MV-4-11 (cell line): ENCODE measurements around the gene HYCC1.
"Not testable (repeated sequence)": the region's sequence is repeated elsewhere in the genome, so short reads cannot be mapped to it uniquely, and the experiment has no call there.

Experiments
- DNase-seq: peaks from one replicate; lab custom pipeline; 2025; lab: John Stamatoyannopoulos, UW

HYCC1 gene

DNA sequence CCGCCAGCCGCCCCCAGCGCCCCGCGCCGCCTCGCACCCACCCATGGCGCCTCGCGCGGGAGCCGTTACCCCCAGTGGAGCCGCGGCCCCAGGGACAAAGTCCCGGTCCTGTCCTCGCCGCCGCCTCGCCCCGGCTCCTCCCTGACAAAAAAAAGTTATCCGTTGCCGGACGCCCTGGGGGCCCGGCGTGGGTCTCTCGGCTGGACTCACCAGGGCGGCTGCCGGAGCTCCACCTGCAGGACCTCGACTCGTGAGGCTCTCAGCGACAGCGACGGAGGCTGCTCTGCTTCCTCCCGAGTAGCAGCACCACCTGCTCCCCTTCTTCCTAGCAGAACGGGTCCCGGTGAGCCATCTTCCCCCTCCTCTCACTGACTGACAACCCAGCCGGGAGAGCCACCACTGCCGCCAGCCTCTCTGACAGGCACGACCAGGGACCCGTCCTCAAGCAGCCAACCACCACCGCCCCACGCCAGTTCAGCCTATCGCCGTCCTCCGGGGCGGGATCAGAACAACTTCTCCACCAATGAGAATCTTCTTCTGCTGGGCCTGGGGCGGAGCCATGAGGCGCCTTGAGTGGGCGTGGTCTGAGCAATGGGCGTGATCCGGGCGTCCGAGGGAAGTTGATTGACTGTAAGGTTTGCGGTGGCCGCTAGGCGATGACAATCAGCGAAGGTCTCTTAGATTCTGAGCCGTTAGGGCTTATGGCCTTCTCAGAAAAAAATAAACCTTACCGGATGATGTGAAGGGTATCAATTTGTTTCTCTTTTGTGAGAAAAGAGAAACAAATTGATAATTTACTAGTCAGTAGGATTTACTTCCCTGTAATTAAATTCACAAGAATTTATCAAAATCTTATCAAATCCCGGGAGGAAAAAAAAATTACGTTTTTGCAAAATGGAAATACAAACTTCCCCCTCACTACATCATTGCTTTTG lies at the start of gene HYCC1:
TSS of gene HYCC1 (minus strand) at position 416 of the 935 bp plus-strand sequence. CDS start 23,019 bp downstream, outside the sequence.
- DNase-seq, result peak; percentile 99

DNA sequence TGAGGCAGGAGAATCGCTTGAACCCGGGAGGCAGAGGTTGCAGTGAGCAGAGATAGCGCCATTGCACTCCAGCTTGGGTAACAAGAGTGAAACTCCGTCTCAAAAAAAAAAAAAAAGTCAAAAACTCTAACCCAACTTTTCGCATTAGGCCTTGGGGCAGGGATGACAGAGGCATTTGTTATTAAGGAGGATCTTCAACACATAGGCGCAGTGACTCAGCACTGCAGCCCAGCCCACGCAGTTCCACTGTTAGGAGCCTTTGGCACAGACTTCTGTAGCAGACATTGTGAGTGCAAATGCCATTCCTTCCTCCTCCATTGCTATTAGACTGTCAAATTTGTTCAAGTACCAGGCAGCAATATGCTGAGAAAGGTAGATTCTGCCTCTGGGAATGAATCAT lies 48.5 kb upstream of the HYCC1 start:
- no peak for DNase-seq

DNA sequence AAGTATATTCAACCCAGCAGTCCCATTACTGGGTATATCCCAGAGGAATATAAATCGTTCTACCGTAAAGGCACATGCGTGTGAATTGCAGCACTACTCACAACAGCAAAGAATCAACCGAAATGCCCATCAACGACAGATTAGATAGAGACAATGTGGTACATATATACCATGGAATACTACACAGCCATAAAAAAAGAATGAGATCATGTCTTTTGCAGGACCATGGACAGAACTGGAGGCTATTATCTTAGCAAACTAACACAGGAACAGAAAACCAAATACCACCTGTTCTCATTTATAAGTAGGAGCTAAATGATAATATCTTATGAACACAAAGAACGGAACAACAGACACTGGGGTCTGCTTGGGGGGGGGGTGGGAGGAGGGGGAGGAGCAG lies 47.4 kb upstream of the HYCC1 start:
- no peak for DNase-seq

DNA sequence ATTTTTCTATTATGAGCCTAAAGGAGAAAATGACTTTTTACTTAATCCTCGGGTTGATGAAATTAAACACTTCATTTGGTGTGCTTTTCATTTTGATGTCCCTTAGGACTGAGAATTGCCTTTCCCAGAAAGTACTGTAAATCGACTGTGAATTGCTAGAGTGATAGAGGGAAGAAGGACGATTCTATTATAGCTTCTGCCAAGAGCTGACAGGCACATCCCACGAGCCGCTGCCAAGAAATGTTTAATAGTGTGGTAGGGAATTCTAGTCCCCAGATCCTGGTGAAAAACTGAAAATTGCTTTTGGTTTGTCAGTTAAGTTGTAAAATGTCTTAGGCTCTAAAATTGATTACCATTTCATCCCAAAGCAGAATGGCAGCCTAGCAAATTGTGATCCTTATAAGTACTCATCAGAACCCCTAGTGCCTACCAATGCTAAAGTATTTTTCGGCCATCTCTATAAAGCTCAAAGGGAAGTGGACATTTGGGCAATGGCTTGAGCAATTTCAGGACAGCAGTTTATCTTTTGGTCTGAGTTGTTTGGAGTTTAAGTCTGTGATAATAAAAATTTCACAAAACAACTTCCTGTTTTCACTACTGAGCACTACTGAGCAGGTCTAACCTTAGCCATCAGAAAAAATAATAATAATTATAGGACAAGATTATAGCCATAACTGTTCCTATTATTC lies 44.6 kb upstream of the HYCC1 start:
- peak; percentile 45 for DNase-seq

DNA sequence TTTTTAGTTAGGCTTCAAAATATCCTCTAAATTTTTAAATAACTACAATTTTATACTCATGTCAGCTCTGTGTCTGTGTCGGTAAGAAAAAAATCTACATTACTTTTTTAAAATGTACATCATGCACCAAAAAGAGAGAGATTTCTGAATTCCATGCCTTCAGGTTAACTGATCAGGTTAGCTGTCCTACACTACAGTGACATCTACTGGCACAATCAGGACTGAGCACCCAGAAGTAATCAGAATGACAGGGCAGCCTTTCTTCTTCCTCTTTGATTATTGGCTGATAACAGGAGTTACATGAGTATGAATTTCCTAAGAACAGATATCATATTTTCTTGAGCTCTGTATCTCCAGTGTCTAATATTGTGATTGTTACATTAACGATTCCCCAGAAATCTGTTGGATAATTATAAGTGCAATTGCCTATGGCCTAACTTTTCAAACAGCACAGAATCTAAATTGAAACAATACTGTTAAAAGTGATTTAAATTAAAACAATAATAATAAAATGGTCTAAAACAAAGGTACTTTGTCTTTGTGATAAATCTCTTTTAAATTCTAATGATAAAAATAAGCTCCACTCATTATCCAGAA lies 41.8 kb upstream of the HYCC1 start:
- peak; percentile 68 for DNase-seq

DNA sequence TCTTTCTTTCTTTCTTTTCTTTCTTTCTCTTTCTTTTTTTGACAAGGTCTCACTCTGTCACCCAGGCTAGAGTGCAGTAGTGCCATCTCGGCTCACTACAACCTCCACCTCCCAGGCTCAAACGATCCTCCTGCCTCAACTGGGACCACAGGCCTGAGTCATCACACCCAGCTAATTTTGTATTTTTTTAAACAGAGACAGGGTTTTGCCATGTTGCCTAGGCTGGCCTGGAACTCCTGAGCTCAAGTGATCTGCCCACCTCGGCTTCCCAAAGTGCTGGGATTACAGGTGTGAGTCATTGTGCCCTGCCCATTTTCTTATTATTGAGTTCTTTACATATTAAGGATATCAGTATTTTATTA lies 37.2 kb upstream of the HYCC1 start:
- peak; percentile 15 for DNase-seq

DNA sequence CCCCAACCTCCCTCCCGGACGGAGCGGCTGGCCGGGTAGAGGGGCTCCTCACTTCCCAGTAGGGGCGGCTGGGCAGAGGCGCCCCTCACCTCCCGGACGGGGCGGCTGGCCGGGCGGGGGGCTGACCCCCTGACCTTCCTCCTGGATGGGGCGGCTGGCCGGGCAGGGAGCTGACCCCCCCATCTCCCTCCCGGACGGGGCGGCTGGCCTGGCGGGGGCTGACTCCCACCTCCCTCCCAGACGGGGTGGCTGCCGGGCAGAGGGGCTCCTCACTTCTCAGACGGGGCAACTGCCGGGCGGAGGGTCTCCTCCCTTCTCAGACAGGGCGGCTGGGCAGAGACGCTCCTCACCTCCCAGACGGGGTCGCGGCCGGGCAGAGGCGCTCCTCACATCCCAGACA lies 32.4 kb upstream of the HYCC1 start:
- DNase-seq, result not testable (repeated sequence)

DNA sequence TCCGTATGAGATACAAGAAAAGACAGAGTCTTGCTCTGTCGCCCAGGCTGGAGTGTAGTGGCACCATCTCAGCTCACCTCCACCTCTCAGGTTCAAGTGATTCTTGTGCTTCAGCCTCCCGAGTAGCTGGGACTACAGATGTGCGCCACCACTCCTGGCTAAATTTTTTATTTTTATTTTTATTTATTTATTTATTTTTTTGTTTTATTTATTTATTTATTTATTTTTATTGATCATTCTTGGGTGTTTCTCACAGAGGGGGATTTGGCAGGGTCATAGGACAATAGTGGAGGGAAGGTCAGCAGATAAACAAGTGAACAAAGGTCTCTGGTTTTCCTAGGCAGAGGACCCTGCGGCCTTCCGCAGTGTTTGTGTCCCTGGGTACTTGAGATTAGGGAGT lies 31.2 kb upstream of the HYCC1 start:
- DNase-seq, result not testable (repeated sequence)

DNA sequence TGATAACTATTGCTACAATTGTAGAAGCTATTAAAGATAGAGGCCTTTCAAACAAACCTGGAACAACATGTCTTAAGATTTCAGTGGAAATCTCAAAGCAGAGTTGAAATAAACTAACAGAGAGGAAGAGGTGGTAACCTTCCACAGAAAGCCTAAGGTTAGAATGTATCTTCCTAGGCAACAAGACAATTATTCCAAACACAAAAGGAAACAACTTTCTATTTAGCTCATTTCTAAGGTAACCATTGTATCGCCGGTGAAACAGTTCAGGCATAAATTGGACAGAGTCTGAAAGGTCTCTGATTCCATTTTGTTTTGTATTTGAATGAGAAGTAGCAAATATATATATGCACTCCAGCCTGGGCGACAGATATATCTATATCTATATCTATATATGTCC lies 30.7 kb upstream of the HYCC1 start:
- DNase-seq, result no peak

DNA sequence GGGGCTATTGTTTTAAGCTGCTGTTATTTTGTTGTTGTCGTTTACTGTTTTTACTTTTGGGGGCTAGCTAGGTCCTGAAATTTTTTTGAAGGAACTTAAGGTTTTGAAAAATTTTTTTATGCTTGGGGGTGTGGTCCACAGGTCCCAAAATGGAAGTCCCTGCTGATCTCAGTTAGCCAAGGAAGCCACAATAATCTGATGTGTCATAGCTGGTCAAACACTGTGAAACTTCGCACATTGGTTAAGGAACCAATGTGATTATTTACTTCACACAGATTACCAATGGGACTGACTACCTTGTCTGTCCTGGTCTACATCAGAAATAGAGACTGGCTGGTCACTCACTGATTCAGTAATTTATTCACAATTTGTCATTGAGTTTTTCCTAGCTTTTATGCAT lies 29.5 kb upstream of the HYCC1 start:
- DNase-seq, result peak; percentile 78

DNA sequence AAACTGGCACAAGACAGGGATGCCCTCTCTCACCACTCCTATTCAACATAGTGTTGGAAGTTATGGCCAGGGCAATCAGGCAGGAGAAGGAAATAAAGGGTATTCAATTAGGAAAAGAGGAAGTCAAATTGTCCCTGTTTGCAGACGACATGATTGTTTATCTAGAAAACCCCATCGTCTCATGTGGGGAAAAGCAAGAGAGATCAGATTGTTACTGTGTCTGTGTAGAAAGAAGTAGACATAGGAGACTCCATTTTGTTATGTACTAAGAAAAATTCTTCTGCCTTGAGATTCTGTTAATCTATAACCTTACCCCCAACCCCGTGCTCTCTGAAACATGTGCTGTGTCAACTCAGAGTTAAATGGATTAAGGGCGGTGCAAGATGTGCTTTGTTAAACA lies 25.7 kb upstream of the HYCC1 start:
- not testable (repeated sequence) for DNase-seq

DNA sequence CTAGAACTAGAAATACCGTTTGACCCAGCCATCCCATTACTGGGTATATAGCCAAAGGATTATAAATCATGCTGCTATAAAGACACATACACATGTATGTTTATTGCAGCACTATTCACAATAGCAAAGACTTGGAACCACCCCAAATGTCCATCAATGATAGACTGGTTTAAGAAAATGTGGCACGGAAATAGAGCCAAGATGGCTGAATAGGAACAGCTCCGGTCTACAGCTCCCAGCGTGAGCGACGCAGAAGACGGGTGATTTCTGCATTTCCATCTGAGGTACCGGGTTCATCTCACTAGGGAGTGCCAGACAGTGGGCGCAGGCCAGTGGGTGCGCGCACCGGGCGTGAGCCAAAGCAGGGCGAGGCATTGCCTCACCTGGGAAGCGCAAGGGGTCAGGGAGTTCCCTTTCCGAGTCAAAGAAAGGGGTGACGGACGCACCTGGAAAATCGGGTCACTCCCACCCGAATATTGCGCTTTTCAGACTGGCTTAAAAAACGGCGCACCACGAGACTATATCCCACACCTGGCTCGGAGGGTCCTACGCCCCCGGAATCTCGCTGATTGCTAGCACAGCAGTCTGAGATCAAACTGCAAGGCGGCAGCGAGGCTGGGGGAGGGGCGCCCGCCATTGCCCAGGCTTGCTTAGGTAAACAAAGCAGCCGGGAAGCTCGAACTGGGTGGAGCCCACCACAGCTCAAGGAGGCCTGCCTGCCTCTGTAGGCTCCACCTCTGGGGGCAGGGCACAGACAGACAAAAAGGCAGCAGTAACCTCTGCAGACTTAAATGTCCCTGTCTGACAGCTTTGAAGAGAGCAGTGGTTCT lies 21.8 kb upstream of the HYCC1 start:
- DNase-seq, result not testable (repeated sequence)

DNA sequence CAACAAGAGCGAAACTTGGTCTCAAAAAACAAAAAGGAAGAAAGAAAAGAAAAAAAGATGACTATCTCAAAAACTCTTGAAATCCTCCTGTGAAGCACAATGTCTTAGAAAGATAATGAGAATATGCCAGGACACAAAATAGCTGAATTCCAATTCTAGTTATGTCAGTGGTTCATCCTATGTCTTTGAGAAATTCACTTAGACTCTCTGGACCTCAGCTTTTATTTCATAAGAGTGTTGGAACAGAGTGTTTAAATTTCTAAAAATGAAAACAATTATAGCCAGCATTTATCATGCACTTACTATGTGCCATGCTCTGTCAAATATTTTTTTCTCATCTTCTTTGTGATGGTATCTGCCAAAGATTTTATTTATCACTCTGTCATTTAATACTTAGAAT lies 13.3 kb upstream of the HYCC1 start:
- no peak for DNase-seq

DNA sequence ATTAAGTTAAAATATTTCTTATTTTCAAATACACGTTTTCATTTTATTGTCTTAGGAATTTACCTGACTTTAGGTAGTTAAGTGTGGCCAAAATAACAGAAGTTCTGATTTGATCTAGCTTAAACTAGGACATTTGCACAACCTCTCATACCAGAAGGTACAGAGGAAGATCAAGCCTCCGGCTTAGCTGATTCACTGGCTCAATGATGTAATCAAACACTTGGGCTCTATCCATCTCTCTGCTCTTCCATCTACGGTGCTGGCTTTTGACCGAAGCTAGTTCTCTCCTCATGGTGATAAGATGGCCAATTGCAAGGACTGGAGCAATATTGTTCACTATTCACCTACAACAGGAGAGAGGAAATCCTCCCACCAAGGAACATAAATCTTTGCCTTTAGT lies 12.2 kb upstream of the HYCC1 start:
- no peak for DNase-seq

DNA sequence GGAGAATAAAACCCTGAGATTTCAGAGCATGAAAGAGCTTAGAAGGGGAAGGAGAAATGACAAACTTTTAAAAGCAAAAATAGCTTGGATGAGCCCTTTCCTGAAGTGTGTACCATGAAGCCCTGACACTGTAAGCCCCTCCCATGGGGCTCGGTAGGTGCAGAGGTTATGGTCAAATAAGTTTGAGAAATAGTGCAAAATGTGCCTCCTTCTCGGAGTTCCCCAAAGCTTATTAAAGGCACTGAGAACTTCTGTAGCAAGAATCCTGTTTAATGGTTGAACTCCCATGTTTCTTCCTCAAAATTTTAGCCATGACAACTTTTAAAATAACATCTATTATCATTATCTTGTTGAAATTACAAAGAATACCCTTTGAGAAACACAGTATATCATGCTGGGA lies 10.5 kb upstream of the HYCC1 start:
- no peak for DNase-seq

DNA sequence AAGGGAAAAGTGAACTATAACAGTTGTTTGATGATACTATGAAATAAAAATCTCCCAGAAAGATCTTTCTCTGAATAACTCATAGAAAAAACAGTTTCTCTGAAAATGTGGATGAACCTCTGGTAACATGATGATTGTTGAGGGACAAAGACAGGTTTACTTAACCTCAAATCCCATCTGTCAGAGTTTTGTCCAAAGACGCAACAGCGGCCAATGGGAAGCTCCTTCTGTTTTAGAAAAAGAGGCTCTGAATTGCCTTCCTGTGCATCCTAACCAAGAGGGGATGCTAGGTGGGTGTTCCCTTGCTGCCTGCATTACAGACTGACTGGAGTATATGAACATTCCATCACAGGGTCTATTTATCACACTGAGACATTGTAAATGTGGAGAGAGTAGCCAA lies 8.9 kb upstream of the HYCC1 start:
- DNase-seq, result no peak

DNA sequence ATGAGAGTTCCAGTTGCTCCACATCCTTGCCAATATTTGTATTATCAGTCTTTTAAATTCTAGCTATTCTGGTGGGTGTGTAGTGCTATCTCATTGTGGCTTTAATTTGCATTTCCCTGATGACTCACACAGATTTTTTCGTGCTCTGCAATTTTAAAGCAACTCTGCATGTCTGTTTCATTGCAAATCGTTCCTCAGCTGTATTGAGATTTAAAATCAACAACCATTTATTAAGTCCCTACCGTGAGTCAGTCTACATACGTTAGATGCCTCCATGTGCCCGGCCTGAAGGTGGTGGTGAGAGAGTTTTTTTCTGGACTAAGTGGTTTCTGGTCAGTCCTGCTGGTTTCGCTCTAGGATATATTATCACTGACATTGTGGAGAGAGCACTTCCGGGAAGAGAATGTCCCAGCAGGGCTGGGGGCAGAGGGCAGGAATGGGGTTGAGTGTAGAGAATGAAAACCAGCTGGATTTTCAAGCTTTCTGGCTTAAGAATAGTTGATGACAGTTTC lies 8.4 kb upstream of the HYCC1 start:
- no peak for DNase-seq

DNA sequence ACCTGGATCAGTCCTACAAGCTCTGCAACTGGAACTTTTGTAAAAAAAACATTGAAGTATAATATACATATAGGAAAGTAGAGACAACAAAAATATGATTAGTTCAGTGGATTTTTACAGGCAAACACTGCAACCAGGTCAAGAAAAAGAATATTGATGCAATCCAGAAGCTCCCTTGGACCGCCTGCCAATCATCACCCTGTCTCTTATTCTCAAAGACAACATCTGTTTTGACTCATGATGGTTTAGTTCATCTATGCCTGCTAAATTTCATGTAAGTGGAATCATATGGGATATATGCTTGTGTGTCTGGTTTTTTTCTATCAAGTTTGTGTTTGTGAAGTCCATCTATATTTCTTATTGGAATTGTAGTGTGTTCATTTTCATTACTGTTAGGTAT lies 7.7 kb upstream of the HYCC1 start:
- DNase-seq, result no peak

DNA sequence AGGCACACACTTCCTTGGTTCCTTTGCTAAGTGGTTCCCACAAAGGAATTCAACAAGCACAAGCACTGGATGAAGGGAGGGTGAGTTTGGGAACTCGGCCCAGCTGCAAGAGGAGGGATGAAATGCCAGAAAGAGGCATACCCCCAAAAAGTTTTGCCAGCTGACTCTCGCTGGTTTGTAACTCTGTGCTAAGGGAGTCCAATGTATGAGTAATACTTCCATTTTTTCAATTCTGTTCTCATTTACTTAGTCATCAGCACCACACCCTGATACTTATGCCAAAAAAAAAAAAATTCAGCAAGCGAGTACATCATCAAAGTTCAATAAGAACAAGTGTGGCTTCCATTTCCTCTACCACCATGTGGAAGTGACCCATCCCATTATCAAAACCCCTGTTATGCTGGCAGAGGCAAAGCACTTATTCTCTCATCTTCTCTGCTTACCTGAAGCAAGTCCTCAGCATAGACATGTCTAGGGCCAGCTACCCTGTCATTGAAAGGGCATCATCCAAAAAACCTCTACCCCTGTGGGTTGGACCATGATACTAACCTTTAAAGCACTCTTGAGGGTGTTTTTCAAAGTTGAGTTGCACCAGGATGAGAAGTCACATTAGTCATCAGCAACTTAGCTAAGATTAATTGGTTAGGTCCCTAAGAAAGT lies 6.9 kb upstream of the HYCC1 start:
- DNase-seq, result peak; percentile 56

DNA sequence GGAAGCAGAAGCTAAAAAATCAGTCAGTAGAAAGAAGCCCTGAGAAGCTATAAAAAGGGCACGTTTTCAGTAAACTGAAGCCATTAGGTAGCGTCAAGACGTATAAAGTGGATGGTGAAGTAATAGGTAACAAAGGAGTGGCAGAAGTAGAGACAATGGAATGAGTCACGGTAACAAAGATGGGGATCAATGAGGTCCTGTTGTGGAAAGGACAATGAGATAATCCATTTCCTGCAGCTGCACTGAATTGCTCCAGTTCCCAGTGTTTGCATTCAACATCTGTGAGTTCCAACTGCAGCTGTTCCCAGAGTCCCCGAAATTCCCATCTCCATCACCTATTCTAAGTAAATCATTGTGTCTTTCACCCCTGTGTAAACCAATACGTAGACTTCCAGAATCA lies 4.8 kb upstream of the HYCC1 start:
- DNase-seq, result no peak

DNA sequence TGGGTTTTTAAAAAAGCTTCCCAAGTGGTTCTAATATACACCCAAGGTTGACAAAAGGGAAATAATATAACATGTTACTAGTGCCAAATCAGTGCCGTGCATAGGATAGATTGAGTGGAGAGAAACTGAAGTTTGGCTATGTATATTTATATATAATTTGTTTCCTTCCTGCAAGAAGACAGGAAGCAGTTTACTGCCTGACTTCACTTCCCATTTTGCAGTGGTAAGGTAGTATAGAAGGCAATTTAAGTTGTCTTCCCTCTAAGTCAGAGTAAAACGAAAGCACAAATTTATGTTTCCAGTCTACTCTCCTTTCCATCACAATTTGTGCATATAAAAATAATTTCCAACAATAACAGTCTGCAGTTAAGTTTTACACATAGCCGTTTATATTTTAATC lies 3.4 kb upstream of the HYCC1 start:
- DNase-seq, result peak; percentile 67
